ENCODE measurements around the gene TPBG.

The TPBG gene

GRCh38 chr6:82362144-82362543 lies 1.5 kb upstream of the TPBG start:
- Histone ChIP-seq H3K9me3 (ENCODE audit: low read length) (no peaks in the 10 kb centered on the region), H3K9ac (ENCODE audit: low read length) (no peak overlapping the region), H3K27me3 (ENCODE audit: control insufficient read depth in 1 of 2, insufficient read depth in 2 of 2, low read length in 2 of 2) (peaks cover 11 to 37% of the 10 kb centered on the region in 2 donors), H3K27ac (ENCODE audit: low read depth, low read length) (no peak overlapping the region), H3K4me1 (ENCODE audit: insufficient read depth, low read length) (peaks cover 12% of the 10 kb centered on the region), H3K4me3 (ENCODE audit: low read depth in 1 of 2, low read length in 2 of 2) (no peak overlapping the region), H3K36me3 (ENCODE audit: insufficient read depth, low read length) (no peaks in the 10 kb centered on the region)

- Histone ChIP-seq H3K36me3 (ENCODE audit: insufficient read depth, low read length) (no peaks in the 10 kb centered on the region), H3K4me1 (ENCODE audit: insufficient read depth, low read length) (peaks cover 12% of the 10 kb centered on the region), H3K9me3 (ENCODE audit: low read length) (no peaks in the 10 kb centered on the region), H3K27me3 (ENCODE audit: control insufficient read depth in 1 of 2, insufficient read depth in 2 of 2, low read length in 2 of 2) (peaks cover 11 to 37% of the 10 kb centered on the region in 2 donors), H3K27ac (ENCODE audit: low read depth, low read length) (no peak overlapping the region), H3K9ac (ENCODE audit: low read length) (no peak overlapping the region), H3K4me3 (ENCODE audit: low read depth in 1 of 2, low read length in 2 of 2) (peak overlapping the region; percentile 72 to 84)
These were observed 664 bp upstream of the TPBG start for GRCh38 chr6:82362878-82363427.

- Histone ChIP-seq H3K9ac (ENCODE audit: low read length) (no peak overlapping the region), H3K27me3 (ENCODE audit: control insufficient read depth in 1 of 2, insufficient read depth in 2 of 2, low read length in 2 of 2) (peaks cover 11 to 37% of the 10 kb centered on the region in 2 donors), H3K4me1 (ENCODE audit: insufficient read depth, low read length) (peaks cover 12% of the 10 kb centered on the region), H3K4me3 (ENCODE audit: low read depth in 1 of 2, low read length in 2 of 2) (peak overlapping the region; percentile 72 to 84), H3K27ac (ENCODE audit: low read depth, low read length) (no peak overlapping the region), H3K36me3 (ENCODE audit: insufficient read depth, low read length) (no peaks in the 10 kb centered on the region), H3K9me3 (ENCODE audit: low read length) (no peaks in the 10 kb centered on the region)
These were observed 734 bp downstream of the TPBG start for GRCh38 chr6:82364087-82365015.

- Histone ChIP-seq H3K27me3 (ENCODE audit: control insufficient read depth in 1 of 2, insufficient read depth in 2 of 2, low read length in 2 of 2) (peaks cover 11 to 37% of the 10 kb centered on the region in 2 donors), H3K4me3 (ENCODE audit: low read depth in 1 of 2, low read length in 2 of 2) (peak overlapping the region; percentile 72 to 84), H3K27ac (ENCODE audit: low read depth, low read length) (no peak overlapping the region), H3K9ac (ENCODE audit: low read length) (no peak overlapping the region), H3K4me1 (ENCODE audit: insufficient read depth, low read length) (peaks cover 12% of the 10 kb centered on the region), H3K36me3 (ENCODE audit: insufficient read depth, low read length) (no peaks in the 10 kb centered on the region), H3K9me3 (ENCODE audit: low read length) (no peaks in the 10 kb centered on the region)
These were observed 1.6 kb downstream of the TPBG start for GRCh38 chr6:82365016-82365795.

GRCh38 chr6:82367704-82368103 lies 4.1 kb downstream of the TPBG start:
- peaks cover 12% of the 10 kb centered on the region for H3K4me1 ChIP-seq (ENCODE audit: insufficient read depth, low read length)
- no peak overlapping the region for H3K9ac ChIP-seq (ENCODE audit: low read length)
- no peak overlapping the region for H3K4me3 ChIP-seq (ENCODE audit: low read depth in 1 of 2, low read length in 2 of 2)
- no peaks in the 10 kb centered on the region for H3K36me3 ChIP-seq (ENCODE audit: insufficient read depth, low read length)
- H3K27me3 ChIP-seq (ENCODE audit: control insufficient read depth in 1 of 2, insufficient read depth in 2 of 2, low read length in 2 of 2): peaks cover 11 to 37% of the 10 kb centered on the region in 2 donors
- no peaks in the 10 kb centered on the region for H3K9me3 ChIP-seq (ENCODE audit: low read length)
- no peak overlapping the region for H3K27ac ChIP-seq (ENCODE audit: low read depth, low read length)

GRCh38 chr6:82370788-82371187 lies 7.2 kb downstream of the TPBG start:
- Histone ChIP-seq H3K9me3 (ENCODE audit: low read length) (no peaks in the 10 kb centered on the region), H3K27ac (ENCODE audit: low read depth, low read length) (no peak overlapping the region), H3K4me1 (ENCODE audit: insufficient read depth, low read length) (no peaks in the 10 kb centered on the region), H3K4me3 (ENCODE audit: low read depth in 1 of 2, low read length in 2 of 2) (no peak overlapping the region), H3K27me3 (ENCODE audit: control insufficient read depth in 1 of 2, insufficient read depth in 2 of 2, low read length in 2 of 2) (peaks cover 5 to 8% of the 10 kb centered on the region in 2 donors), H3K9ac (ENCODE audit: low read length) (no peak overlapping the region), H3K36me3 (ENCODE audit: insufficient read depth, low read length) (no peaks in the 10 kb centered on the region)

- Histone ChIP-seq H3K9me3 (ENCODE audit: low read length) (no peaks in the 10 kb centered on the region), H3K4me1 (ENCODE audit: insufficient read depth, low read length) (no peaks in the 10 kb centered on the region), H3K27ac (ENCODE audit: low read depth, low read length) (no peak overlapping the region), H3K9ac (ENCODE audit: low read length) (no peak overlapping the region), H3K27me3 (ENCODE audit: control insufficient read depth in 1 of 2, insufficient read depth in 2 of 2, low read length in 2 of 2) (no peaks in the 10 kb centered on the region), H3K4me3 (ENCODE audit: low read depth in 1 of 2, low read length in 2 of 2) (no peak overlapping the region), H3K36me3 (ENCODE audit: insufficient read depth, low read length) (no peaks in the 10 kb centered on the region)
These were observed 8.4 kb downstream of the TPBG start for GRCh38 chr6:82371799-82372546.

- Histone ChIP-seq H3K27ac (ENCODE audit: low read depth, low read length) (no peak overlapping the region), H3K4me1 (ENCODE audit: insufficient read depth, low read length) (no peaks in the 10 kb centered on the region), H3K4me3 (ENCODE audit: low read depth in 1 of 2, low read length in 2 of 2) (no peak overlapping the region), H3K9ac (ENCODE audit: low read length) (no peak overlapping the region), H3K27me3 (ENCODE audit: control insufficient read depth in 1 of 2, insufficient read depth in 2 of 2, low read length in 2 of 2) (no peaks in the 10 kb centered on the region), H3K36me3 (ENCODE audit: insufficient read depth, low read length) (no peaks in the 10 kb centered on the region), H3K9me3 (ENCODE audit: low read length) (no peaks in the 10 kb centered on the region)
These were observed 9.0 kb downstream of the TPBG start for GRCh38 chr6:82372656-82373055.

GRCh38 chr6:82374516-82374915 lies 10.9 kb downstream of the TPBG start:
- Histone ChIP-seq H3K36me3 (ENCODE audit: insufficient read depth, low read length) (no peaks in the 10 kb centered on the region), H3K9ac (ENCODE audit: low read length) (no peak overlapping the region), H3K4me3 (ENCODE audit: low read depth in 1 of 2, low read length in 2 of 2) (no peak overlapping the region), H3K4me1 (ENCODE audit: insufficient read depth, low read length) (no peaks in the 10 kb centered on the region), H3K27me3 (ENCODE audit: control insufficient read depth in 1 of 2, insufficient read depth in 2 of 2, low read length in 2 of 2) (no peaks in the 10 kb centered on the region), H3K27ac (ENCODE audit: low read depth, low read length) (no peak overlapping the region), H3K9me3 (ENCODE audit: low read length) (no peaks in the 10 kb centered on the region)

GRCh38 chr6:82376636-82377035 lies 13.0 kb downstream of the TPBG start:
- no peaks in the 10 kb centered on the region for H3K9me3 ChIP-seq (ENCODE audit: low read length)
- no peaks in the 10 kb centered on the region for H3K4me1 ChIP-seq (ENCODE audit: insufficient read depth, low read length)
- H3K36me3 ChIP-seq (ENCODE audit: insufficient read depth, low read length): no peaks in the 10 kb centered on the region
- no peak overlapping the region for H3K4me3 ChIP-seq (ENCODE audit: low read depth in 1 of 2, low read length in 2 of 2)
- H3K9ac ChIP-seq (ENCODE audit: low read length): no peak overlapping the region
- H3K27me3 ChIP-seq (ENCODE audit: control insufficient read depth in 1 of 2, insufficient read depth in 2 of 2, low read length in 2 of 2): no peaks in the 10 kb centered on the region
- no peak overlapping the region for H3K27ac ChIP-seq (ENCODE audit: low read depth, low read length)

All from muscle layer of colon (tissue), 2 donors.